Measurements from ENCODE around the gene NEU4. TPM values are rescaled to one million over a fixed set of nuclear protein-coding genes. Genes with fewer than 3 reads are reported as not detected.
"Not testable (repeated sequence)": the region's sequence is repeated elsewhere in the genome, so short reads cannot be mapped to it uniquely, and the experiment has no call there.

The NEU4 gene
- total and polyA plus RNA-seq, 7 donors = 0.36 to 66.1 (median 9.9) TPM; not detected in 1

DNA sequence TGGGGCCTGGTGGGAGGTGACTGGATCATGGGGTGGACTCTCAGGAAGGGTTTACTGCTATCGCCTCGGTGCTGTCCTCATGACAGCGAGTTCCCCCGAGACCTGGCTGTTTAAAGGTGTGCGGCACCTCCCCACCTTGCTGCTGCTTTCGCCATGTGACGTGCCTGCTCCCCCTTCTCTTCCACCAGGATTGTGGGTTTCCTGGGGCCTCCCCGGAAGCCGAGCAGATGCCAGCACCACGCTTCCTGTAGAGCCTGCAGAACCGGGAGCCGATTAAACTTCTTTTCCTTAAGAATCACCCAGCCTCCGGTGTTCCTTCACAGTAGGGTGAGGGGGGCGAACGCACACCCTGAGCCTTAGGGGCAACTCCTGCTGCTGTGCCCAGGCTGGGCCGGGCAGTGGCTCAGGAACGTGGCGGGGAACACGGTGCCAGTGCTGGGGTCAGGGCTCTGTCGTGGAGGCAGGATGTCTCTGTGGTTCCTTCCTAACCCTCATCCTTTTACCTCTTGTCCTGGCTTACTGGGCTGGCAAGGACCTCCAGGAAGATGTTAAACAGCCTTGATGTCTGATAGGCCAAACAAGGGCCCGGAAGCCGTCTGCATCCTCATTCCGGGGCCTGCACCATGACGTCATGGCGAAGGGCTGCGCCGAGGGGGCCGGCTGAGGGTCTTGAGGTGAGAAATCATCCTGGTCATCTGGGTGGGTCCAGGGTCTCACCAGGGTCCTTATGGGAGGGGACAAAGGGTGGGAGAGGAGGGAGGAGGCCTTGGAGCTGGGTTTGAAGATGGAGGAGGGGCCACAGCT lies 12.7 kb downstream of the NEU4 start:
- DNase-seq = peak; percentile 63
- no peaks in the 10 kb centered on the region for H3K4me1 ChIP-seq
- no peak for TF ChIP-seq POLR2A (IDR thresholded peaks at IDR 0.05)
- no peak for TF ChIP-seq EP300 (IDR thresholded peaks at IDR 0.05)
- TF ChIP-seq, protein P1, sequence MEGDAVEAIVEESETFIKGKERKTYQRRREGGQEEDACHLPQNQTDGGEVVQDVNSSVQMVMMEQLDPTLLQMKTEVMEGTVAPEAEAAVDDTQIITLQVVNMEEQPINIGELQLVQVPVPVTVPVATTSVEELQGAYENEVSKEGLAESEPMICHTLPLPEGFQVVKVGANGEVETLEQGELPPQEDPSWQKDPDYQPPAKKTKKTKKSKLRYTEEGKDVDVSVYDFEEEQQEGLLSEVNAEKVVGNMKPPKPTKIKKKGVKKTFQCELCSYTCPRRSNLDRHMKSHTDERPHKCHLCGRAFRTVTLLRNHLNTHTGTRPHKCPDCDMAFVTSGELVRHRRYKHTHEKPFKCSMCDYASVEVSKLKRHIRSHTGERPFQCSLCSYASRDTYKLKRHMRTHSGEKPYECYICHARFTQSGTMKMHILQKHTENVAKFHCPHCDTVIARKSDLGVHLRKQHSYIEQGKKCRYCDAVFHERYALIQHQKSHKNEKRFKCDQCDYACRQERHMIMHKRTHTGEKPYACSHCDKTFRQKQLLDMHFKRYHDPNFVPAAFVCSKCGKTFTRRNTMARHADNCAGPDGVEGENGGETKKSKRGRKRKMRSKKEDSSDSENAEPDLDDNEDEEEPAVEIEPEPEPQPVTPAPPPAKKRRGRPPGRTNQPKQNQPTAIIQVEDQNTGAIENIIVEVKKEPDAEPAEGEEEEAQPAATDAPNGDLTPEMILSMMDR (IDR thresholded peaks at IDR 0.05) = no peak
- TF ChIP-seq POLR2AphosphoS5 (IDR thresholded peaks at IDR 0.05) = no peak
- intact Hi-C loops (cut with DNase I) = no loop called here
- peaks cover 0 to 39% (median 0%) of the 10 kb centered on the region in 3 donors for H3K27me3 ChIP-seq
- H3K36me3 ChIP-seq = no peaks in the 10 kb centered on the region
- H3K4me3 ChIP-seq = no peak overlapping the region
- 68 to 87% methylated on average over 28 of the region's 28 CpGs for WGBS, 2 donors
- no peak overlapping the region for H3K27ac ChIP-seq
- H3K9me3 ChIP-seq = no peaks in the 10 kb centered on the region

DNA sequence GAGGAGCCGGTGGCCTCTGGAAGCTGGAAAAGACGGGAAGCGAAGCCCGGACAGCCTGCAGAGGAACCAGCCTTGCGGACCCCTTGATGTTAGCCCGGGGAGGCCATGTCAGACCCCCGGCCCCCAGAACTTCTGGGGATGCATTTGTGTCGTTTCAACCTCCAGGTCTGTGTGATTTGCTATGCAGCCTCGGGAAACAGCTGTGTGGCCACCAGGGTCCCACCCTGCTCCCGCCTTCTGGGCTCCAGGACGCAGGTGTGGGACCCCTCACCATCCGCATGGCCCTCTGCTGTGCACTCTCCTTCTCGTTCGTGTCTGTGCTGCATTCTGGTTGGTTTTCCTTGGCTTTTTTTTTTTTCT lies 13.3 kb downstream of the NEU4 start:
- Histone ChIP-seq H3K36me3 (no peaks in the 10 kb centered on the region), H3K27me3 (peaks cover 0 to 35% (median 0%) of the 10 kb centered on the region in 3 donors), H3K4me1 (no peaks in the 10 kb centered on the region), H3K9me3 (no peaks in the 10 kb centered on the region), H3K4me3 (no peak overlapping the region), H3K27ac (no peak overlapping the region)
- 77 to 87% methylated on average over 14 of the region's 14 CpGs for WGBS, 2 donors
- intact Hi-C loops (cut with DNase I) = no loop called here
- no peak for DNase-seq
- TF ChIP-seq POLR2A (IDR thresholded peaks at IDR 0.05) (no peak), EP300 (IDR thresholded peaks at IDR 0.05) (no peak)
- TF ChIP-seq, protein P1 (IDR thresholded peaks at IDR 0.05) = no peak

DNA sequence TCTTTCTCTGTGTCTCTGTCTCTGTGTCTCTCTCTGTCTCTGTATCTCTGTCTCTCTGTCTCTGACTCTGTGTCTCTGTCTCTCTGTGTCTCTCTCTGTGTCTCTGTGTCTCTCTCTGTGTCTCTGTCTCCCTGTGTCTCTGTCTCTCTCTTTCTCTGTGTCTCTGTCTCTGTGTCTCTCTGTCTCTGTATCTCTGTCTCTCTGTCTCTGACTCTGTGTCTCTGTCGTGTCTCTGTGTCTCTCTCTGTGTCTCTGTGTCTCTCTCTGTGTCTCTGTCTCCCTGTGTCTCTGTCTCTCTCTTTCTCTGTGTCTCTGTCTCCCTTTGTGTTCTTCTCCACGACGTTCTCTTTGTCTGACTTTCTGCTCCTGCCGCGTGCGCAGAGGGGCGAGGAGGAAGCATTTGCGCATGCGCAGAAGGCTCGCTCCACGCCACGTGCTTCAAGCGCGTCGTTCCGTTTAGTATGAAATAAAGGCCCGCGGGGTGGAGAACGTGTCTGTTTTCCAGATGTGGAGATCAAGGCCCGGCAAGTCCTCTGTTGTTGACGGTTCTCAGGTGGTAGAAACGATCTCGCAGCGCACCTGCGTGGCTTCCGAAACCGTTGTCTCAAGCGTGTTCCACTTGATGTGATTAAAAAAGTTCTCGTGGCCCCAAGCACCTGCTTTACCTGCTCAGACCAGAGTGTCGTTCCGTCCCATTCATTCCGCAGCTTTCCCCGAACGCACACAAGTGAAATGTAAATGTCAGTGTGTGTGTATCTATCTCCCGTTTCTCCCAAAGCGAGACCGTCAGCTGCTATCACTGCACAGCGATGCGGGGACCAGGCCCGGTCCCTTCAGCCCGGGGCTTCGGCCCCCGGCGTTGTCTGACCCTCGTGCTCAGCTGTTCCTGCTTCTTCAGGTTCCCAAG lies 14.8 kb downstream of the NEU4 start:
- H3K4me3 ChIP-seq; intact Hi-C loops (cut with DNase I); H3K4me1 ChIP-seq; H3K36me3 ChIP-seq; H3K9me3 ChIP-seq; H3K27ac ChIP-seq: not testable (repeated sequence)
- WGBS, 2 donors = 92 to 93% methylated on average over 45 of the region's 45 CpGs
- peak; percentile 38 for DNase-seq
- peaks cover 0 to 26% (median 0%) of the 10 kb centered on the region in 3 donors for H3K27me3 ChIP-seq

DNA sequence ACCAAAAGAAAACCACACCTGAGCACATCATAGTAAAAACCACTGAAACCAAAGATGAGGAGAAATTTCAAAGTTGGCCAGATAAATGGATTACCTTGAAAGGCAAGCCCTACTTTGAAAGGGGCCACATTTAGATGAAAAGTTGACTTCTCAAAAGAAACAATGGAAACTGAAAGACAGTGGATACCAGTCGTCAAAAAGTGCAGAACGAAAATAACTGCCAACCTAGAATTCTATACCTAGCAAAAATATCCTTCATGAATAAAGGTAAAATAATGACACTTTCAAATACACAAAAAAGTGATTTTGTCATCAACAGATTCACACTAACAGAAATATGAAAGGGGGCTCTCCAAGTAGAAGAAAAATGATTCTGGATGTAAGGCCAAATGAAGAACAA lies 18.4 kb downstream of the NEU4 start:
- Histone ChIP-seq H3K9me3 (no peaks in the 10 kb centered on the region), H3K27ac (no peak overlapping the region), H3K27me3 (peaks cover 0 to 2% (median 0%) of the 10 kb centered on the region in 3 donors), H3K4me3 (no peak overlapping the region), H3K4me1 (no peaks in the 10 kb centered on the region), H3K36me3 (no peaks in the 10 kb centered on the region)
- intact Hi-C loops (cut with DNase I) = no loop called here
- 79 to 88% methylated on average over 2 of the region's 2 CpGs for WGBS, 2 donors
- no peak for TF ChIP-seq EP300 (IDR thresholded peaks at IDR 0.05)
- no peak for DNase-seq

DNA sequence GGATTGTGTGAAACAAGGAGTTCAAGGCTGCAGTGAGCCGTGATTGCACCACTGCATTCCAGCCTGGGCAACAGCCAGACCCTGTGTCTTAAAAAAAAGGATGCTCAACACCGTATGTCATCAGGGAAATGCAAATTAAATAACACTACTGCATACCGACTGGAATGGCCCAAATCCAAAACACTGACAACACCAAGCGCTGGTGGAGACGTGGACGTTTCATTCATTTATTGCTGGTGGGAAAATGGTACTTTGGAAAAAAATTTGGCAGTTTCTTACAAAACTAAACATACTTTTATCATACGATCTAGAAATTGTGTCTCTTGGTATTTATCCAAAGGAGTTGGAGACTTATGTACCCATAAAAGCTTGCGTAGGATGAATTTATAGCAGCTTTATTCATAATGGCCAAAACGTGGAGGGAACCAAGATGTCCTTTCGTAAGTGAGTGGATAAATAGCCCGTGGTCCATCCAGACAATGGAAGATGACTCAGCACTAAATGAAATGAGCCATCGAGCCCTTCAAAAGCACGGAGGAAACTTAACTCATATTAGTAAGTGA lies 24.2 kb downstream of the NEU4 start:
- Histone ChIP-seq H3K4me3 (no peak overlapping the region), H3K9me3 (no peaks in the 10 kb centered on the region), H3K27me3 (no peaks in the 10 kb centered on the region), H3K27ac (no peak overlapping the region), H3K4me1 (peaks cover 0 to 8% (median 3%) of the 10 kb centered on the region in 4 donors), H3K36me3 (no peaks in the 10 kb centered on the region)
- intact Hi-C loops (cut with DNase I) = no loop called here
- TF ChIP-seq POLR2AphosphoS5 (IDR thresholded peaks at IDR 0.05) = no peak
- TF ChIP-seq EP300 (IDR thresholded peaks at IDR 0.05) = no peak
- no peak for TF ChIP-seq POLR2A (IDR thresholded peaks at IDR 0.05)
- TF ChIP-seq, protein P1 (IDR thresholded peaks at IDR 0.05) = no peak
- DNase-seq = peak; percentile 41
- WGBS, 2 donors = 37 to 58% methylated on average over 13 of the region's 13 CpGs

DNA sequence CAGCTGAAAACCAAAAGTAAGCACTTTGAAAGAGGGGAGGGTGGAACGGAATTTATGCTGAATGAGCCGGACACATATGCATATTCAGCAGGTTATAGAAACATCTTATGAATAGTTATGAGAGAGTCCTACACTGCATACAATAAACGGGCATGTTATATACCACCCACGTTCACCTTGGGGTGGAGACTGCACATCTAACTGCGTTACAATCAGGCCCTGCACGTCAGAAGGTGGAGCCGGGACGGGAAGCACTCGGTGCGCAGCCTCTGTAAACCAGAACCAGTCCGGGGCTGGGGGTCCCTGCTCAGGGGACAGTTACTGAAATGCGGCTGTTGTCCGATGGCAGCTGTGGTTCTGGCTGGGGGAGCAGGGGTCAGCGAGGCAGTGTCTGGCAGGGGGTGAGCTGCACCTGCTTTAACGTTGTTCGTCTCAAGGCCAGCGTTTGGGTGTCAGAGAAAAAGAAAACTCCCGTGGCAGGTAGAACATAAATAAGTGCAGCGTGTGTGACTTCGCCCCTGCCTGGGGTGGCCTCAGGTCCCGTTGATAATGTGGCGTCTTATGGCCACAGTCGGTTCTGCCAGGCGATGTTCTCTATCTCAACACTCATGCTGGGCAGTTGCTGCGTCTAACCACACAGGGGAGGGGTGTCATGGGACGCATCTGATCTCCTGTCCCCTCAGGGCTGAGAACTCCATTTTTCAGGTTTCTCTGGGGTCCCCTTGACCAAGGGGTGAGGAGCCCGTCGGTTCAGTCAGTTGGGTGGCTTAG lies 24.9 kb downstream of the NEU4 start:
- 71 to 85% methylated on average over 28 of the region's 28 CpGs for WGBS, 2 donors
- DNase-seq = peak; percentile 22
- H3K4me3 ChIP-seq; H3K9me3 ChIP-seq; H3K4me1 ChIP-seq; H3K27ac ChIP-seq; H3K27me3 ChIP-seq; intact Hi-C loops (cut with DNase I); H3K36me3 ChIP-seq: not testable (repeated sequence)

All from sigmoid colon (tissue), 7 donors.